HG02840 (cell line): ENCODE results near the gene FAM124B.
"Not testable (repeated sequence)": the region's sequence is repeated elsewhere in the genome, so short reads cannot be mapped to it uniquely, and the experiment has no call there.

Source experiments
- ATAC-seq: cut with Tn5 transposase; IDR thresholded peaks from one replicate; pipeline ENCODE4 v1.9.1; 2021; ENCODE audit warnings: mild to moderate bottlenecking, moderate library complexity, moderate number of reproducible peaks; ENCODE audit not compliant: unreplicated experiment, low FRiP score

The FAM124B gene

DNA sequence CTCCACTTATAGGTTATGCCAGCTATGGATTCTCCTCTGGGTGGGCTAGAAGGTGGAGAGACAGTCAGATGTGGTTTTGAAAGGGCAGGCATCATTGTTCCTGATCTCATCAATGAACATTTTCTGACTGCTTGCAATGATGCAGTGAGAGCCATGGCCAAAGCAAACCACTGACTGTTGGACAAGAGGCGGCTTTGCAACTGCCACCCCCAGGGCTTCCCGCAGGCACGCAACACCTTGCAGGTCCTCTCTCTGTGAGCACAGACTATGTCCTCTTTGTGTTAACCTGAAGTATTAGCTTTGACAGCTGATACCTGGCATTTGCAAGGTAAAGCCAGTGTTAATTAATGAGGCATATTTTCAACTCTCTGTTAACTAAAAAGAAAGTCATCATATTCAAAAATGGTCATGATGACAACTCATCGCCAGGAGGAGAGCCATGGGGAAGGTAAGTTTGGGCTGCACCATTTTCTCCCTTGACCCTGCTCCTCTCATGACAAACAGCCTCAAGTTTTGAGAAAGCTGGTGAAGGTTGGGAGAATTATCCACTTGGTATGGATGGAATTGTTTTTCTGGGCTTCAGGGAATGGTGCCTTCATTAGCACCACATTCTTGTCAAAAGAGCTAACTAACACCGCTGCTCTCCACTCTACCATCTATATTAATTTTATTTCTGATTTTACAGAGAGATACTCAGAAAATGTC is 14.9 kb upstream of the FAM124B start:
- no peak for ATAC-seq

DNA sequence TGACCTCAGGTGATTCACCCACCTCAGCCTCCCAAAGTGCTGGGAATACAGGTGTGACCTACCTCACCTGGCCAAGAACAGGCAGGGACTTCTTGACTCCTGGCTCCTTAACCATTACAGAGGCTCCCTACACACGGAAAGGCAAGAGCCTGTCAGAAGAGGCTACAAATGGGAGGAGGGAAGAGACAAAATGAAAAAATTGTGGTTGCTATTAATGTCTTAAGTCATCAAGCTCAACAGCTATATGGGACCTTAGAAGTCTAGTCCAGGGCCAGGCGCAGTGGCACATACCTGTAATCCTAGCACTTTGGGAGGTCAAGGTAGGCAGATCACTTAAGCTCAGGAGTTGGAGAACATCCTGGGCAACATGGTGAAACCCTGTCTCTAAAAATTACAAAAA is 11.5 kb upstream of the FAM124B start:
- no peak for ATAC-seq

DNA sequence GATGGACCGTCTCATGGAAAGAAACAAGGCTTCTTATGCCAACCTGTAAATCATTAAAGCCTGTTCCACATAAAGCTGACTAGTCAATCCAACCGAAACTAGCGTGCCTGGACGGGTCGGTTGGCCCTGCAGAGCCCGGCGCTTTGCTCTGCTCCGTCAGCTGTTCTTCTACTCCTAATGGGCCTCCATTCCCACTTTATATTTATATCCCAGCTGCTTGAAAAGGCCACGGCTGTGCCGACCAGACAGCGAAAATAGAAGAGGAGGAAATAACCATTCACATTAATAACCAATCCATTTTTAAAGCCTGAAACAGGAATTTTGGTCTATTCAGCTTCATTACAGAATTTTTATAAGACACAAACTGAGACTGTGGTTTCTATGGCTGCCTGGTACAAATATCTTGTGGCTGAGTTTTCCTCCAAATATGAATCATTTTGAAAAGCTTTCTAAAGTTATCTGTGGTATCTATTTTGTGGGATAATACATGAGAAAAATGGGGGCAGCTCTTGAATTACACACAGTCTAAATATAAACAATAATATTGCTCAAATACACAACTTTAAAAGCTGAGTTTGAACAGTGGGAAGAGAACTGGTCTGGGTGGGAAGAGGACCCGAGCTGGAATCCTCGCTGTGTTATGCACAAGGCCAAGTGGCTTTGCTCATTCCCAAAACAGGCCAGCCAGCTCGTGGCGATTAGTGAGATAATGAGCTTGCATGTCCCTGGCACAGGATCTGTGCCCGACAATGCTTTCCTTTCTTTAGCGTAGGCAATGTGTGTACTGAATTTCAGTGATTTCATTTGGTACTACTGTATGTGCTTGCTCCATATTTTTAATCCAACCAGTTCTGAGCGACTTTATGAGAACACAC is 10.5 kb upstream of the FAM124B start:
- no peak for ATAC-seq

DNA sequence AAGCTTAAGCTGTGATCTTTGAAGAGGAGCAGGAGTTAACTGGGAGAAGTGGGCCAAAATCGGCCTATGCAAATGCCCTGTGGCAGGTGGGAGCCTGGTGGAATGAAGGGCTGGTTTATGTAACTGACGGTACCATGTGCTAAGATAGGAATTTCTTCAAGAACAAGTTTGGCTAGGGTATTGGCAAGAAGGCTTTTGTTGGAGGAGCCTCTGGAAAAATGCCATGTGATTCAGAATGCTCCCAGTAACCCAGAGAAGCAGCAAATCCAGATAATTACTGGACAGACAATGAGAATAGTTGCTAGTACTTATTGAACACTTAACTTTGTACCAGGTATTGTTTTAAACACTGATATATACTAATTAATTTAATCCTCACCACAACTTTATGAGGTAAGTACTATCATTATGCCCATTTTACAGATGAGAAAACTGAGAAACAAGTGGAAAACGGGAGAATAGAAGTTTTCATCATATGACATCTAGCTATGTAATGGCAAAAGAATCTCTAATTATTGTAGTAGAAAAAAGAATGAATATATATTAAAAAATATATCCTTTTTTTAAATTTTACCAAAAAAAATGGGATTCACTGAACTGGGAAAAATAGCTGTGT is 9.1 kb upstream of the FAM124B start:
- no peak for ATAC-seq

DNA sequence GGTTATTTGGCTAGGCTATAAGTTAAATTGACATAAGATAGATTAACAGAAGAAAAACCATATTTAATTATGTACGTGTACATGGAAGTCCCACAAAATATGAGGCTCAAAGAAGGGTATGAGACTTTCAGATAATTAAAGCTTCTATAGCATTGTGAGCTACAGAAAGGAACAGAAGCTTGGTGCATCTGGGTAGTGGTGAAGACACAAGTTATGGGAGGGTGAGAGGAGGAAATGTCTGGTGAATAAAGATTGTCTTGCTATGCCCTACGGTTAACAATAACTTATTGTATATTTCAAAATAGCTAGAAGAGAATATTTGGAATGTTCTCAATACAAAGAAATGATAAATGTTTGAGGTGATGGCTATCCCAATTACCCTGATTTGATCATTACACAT is 6.8 kb upstream of the FAM124B start:
- no peak for ATAC-seq

DNA sequence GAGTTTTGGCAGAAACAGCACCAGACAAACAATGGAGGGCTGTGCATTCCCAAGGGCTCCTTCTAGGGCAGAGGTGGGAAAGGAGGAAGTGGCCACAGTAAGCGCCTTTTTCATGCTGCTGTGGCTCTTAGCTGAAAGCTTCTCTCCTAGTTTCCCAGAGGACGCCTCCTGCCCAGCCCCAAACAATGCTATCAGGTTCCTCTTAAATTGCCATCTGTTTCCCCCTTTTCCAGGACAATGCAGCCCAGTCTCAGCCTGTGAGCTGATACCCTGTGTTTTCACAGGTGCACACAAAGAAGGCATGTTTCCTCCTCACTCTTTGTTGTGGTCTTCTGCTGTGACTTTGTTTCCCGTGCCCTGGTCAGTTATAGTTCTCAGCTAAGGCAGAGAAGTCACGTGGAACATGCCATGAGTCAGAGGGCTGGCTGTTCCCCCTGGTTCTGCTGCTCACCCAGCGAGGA is 5.4 kb upstream of the FAM124B start:
- no peak for ATAC-seq

DNA sequence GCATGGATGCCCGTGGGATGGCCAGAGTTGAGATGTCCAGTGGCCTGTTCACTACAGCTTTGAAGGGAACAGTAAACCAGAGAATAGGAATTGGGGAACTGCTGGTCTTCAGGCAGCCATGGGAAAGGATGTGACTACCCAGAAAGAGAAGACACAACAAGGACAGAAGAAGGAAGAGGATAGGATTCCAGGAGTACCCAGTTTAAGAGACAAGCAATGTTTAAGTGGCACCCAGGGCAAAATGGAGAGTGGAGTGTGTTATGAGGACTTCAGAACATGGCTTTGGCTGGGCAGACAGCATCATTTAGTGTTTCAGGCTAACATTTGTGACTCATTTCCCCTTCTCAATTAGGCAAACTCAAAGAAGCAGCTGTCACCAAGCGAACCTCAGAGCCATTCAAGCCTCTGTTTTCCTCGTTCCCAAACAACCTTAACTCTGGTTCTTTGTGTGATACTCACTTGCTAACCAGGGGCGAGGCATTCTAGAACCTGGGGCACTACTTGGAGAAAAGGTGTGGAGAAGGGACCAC is 4.0 kb upstream of the FAM124B start:
- ATAC-seq = no peak

DNA sequence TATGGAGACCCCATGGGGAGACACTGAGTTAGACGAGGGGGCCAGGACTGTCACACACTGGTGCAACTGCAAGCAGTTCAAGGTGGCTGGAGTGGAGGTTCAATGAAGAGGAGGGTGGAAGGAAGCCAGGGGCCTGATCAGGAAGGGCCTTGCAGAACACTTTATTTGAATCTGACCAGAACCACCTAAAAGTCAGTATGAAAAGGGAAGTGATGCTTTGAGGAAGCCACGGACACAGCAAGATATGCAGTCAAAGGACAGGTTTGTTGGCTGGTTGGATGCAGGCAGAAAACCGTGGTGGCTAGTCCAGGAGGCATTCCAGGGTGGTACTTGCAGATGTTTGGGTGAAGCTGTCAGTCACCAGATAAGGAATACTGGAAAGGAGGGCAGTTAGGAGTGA is 3.5 kb upstream of the FAM124B start:
- ATAC-seq = no peak

DNA sequence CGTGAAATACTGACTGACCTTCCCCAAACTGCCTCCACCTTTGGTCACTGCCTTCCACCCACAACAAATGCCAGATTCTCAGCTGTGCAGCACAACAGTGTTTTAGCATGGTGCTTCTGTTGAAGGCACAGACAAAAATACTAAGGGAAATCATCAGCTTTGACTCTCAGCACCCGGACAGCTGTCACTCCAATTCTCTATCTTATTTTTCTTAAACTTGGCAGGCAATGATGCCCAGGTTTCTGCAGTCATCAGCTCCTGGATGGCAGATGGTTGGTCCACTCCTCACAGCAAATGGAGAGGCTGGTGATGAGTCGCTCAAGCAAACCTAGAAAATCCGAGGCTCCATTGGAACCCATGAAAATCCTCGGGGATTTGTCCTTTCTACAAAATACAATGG is 2.9 kb upstream of the FAM124B start:
- no peak for ATAC-seq

DNA sequence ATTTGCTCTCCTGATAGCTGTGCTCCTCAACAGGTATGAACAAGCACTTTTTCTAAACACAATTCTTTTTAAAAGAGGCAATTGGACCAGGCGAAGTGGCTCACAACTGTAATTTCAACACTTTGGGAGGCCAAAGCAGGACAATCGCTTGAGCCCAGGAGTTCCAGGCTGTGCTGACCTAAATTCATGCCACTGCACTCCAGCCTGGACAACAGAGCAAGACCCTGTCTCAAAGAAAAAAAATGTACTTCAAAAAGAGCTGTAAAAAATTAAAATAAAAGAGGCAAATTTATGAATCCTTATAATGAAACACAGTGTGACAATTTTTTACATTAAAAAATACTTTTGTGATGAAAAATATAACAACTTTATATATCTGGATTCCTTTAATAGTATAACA is 1.8 kb upstream of the FAM124B start:
- no peak for ATAC-seq

DNA sequence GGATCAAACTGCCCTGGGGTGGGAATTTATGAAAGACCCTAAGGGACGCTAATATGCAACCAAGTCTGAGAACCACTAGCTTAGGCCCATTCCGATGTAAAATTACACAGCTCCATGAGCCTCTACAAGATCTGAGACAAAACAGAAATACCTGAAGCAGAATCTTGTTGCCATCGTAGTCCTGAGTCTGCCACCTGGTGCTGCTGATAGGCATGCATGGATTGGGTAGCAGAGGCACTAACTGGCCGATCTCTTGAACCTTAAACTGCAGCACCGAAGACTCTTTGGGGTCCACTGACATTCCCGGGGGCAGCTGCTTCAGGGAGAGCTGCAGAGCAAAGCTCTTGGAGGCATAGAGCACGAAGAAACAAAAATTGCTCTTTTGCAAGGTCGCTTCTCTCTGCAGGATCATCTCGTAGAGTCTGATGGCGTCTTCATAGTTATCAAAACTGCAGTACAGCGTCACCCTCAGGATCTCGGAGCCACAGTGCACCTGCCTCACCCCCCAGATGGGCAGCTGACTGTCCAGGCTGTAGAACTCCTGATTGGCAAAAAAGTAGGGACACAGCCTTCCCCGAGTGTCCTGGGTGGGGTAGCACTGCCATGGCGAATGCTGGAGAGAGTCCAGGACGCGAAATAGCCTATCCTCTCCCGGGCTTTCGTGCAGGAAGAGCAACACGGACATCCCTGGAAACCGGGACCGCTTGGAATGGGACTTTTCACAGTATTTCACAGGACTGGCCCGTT is 848 bp downstream of the FAM124B start:
- no peak for ATAC-seq

DNA sequence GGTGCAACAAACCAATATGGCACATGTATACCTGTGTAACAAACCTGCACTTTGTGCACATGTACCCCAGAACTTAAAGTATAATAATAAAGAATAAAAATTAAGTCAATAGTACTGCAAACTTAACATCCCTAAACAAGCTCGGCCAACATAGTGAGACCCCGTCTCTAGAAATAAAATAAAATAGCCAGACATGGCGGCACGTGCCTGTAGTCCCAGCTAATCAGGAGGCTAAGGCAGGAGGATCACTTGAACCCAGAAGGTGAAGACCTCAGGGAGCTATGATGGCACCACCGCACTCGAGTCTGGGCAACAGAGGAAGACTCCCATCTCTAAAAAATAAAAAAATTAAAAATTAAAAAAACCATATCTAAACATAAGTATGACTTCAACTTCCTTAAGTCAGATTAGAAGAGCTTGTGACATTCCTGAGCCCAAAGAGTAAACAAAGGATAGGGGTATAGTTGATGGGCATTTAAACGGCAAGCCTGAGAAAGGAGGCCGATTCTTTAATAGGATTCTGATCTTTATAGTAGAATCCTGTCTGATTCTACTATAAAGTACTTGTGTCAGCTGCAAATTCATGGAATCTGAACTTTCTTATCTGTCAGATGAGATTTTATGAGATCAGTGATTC is 1.6 kb downstream of the FAM124B start:
- no peak for ATAC-seq

DNA sequence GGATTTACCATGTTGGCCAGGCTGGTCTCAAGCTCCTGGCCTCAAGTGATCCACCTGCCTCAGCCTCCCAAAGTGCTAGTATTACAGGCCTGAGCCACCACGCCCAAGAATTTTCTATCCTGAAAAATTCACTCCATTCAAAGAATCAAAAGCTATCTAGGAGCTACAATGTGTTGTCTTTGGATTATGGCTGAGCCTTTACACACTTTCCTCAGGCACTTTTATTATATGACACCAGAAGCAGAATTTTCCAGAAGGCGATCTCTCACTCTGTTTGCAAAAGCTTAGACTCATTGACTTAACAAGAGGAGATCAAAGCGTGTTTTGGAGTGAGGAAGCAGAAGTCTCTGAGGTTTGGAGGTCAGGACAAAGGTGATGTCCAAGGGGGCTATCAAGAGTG is 3.6 kb downstream of the FAM124B start:
- ATAC-seq = no peak

DNA sequence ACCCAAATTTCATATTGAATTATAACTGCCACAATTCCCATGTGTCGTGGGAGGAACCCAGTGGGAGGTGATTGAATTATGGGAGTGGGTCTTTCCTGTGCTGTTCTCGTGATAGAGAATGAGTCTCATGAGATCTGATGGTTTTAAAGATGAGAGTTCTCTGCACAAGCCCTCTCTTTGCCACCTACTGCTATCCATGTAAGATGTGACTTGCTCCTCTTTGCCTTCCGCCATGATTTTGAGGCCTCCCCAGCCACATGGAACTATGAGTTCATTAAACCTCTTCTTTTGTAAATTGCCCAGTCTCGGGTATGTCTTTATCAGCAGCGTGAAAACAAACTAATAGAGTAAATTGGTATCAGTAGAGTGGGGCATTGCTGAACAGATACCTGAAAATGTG is 4.8 kb downstream of the FAM124B start:
- not testable (repeated sequence) for ATAC-seq

DNA sequence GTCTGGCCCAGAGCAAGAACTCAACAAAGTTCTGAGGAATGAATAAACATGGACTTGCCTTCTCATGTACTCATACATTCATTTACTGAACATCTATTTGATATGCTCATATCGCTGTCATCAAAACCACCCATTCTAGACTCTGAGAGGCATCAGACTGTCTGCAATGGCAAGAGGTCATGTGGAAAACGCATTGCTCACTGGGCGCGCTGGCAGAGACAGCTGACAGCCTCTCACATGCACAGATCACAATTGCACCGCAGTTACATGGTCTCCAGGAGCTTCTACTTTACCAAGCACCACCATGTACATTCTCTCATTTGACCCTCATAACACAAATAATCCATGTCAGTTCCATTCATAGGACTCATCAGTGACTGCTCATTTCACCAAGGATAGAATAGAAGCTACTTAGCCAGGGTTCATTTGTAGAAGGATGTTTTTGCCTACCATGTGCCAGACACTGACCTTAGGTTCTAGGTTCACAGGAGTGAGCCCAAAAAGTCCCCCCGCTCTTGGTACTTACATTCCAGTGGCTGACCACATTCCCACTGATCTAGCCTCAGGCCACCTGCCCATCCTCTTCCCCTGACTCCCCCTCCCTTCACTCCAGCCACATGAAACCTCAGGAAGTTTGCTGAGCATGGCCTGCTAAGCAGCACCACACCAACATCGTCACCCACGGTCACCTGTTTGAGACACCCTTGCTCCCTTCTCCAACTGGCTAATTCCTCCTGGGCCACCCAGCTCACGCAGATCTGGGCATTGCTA is 6.1 kb downstream of the FAM124B start:
- ATAC-seq = no peak

DNA sequence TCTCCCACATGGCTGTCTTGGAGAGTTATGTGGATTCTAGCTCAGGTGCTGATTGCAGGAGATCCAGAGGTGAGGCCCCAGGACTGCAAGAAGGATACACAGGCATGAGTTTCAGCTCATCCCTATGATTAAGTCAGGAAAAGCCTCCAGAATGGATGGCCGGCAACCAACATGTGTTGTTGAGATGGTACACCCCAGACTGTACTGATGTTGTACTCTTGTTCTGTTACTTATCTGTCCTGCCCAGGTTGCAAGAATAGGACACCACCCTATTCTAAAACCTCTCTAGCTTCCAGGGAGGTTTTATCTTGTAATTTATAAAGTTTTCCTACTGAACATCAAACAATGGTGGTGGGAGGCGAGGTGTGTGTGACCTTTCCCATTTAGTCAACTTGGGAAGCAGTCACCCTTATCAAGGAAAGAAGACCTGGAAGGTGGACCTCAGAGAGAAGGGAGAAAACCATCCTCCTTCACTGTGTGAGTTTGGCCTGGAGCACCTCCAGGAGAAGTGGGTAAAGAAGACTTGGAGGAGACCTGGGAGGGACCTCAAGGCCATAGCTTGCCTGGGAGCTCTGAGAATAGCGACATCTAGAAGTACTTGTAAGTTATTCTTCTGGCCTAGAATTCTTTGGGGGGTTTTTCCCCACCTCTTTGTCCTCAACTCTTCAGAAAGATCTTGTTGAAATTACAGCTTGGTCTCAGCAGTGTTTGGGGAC is 8.6 kb downstream of the FAM124B start:
- ATAC-seq = no peak

DNA sequence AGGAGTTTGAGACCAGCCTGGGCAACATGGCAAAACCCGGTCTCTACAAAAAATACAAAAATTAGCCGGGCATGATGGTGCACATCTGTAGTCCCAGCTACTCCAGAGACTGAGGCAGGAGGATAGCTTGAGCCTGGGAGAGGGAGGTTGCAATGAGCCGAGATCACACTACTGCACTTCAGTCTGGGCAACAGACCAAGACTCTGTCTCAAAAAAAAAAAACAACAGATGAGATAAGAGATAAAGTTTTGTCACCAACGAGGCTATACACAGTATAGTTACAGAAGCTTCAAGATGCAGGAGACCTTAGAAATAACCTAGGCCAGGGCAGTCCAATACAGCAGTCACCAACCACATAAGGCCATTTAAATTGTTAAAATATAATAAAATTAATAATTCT is 9.4 kb downstream of the FAM124B start:
- no peak for ATAC-seq

DNA sequence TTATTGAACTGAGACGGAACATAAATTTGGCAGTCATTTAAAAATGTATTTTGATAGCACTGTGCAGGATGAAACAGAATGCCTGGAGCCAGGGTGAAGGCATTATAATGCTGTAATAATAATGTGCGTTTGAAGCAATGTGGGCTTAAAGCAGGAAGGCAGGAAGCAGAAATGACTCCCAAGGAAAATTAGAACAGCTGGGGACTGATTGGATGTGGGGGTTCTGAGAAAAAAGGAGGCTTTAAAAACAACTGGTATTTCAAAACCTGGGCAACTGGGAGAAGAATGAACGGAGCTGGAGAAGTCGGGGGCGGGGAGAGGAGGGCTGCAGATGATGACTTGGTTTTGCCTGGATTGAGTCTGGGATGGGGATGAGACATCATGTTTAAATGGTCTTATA is 12.6 kb downstream of the FAM124B start:
- no peak for ATAC-seq

DNA sequence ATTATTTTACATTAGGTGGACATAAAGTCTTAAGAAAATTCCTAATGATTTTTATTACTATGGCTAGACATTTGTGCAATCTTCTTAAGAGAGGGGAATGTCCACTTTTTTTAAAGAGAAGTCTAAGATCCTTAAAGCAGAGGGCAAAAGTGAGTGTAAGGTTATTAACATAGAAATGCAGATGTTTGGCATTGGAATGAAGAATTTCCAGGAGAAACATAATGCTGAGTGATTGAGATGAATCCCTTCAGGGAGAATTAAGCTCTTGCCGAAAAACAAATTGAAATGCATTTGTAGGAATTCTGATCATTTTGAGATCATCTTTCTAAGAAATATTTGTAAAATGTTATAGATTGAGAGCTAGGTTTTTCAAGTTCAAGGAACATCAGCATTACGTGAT is 15.0 kb downstream of the FAM124B start:
- ATAC-seq = no peak
